ENCODE measurements around the gene MXRA5. TPM values are rescaled to one million over a fixed set of nuclear protein-coding genes. Genes with fewer than 3 reads are reported as not detected.

Gene MXRA5
- total RNA-seq (10 to 100 TPM in 1 of 2 donors, 1 to 10 TPM in 1; 2.3 to 13.5 TPM), polyA plus RNA-seq (under 1 TPM in 1 of 2 donors, not detected in 1; 0.05 TPM)
- long read RNA-seq, donor 1, partial matches to known transcripts = 1 of 4 reads
- long read RNA-seq, donor 1, other reads (novel, unspliced or antisense) = 3 of 4 reads
- long read RNA-seq, donor 2, partial matches to known transcripts = 5 of 12 reads
- long read RNA-seq, donor 2, other reads (novel, unspliced or antisense) = 7 of 12 reads

- H3K9me3 ChIP-seq (ENCODE audit: control insufficient read depth, low read length) = no peaks in the 10 kb centered on the region
- DNase-seq = peak; percentile 48 to 75
- peak within 1 kb of the TSS; percentile 10 to 45 for H3K4me3 ChIP-seq (ENCODE audit: low read length in 2 of 2)
- intact Hi-C loops (cut with DNase I) = no loop called here
- H3K27me3 ChIP-seq (ENCODE audit: control insufficient read depth in 1 of 2, insufficient read depth in 2 of 2, low read length in 1 of 2) = no peaks in the 10 kb centered on the region
- H3K4me1 ChIP-seq (ENCODE audit: control insufficient read depth in 1 of 2, insufficient read depth in 2 of 2, low read length in 2 of 2) = no peaks in the 10 kb centered on the region
- no peaks in the 10 kb centered on the region for H3K36me3 ChIP-seq (ENCODE audit: control insufficient read depth in 1 of 2, insufficient read depth in 2 of 2, low read length in 1 of 2)
- H3K27ac ChIP-seq (ENCODE audit: low read depth in 1 of 2, low read length in 2 of 2) = no peak within 1 kb of the TSS
- ATAC-seq (ENCODE audit: low FRiP score) = peak; percentile 9
- WGBS, 2 donors = 2 to 3% methylated on average over 62 to 70 of the region's 70 CpGs
Observed at GRCh38 chrX:3346501-3347259, at the start of gene MXRA5. Gene MXRA5 (minus strand): TSS chrX:3346652. CDS start chrX:3343833, 2,819 bp downstream.

- no peaks in the 10 kb centered on the region for H3K9me3 ChIP-seq (ENCODE audit: control insufficient read depth, low read length)
- ATAC-seq (ENCODE audit: low FRiP score) = no peak
- H3K4me3 ChIP-seq (ENCODE audit: low read length in 2 of 2) = no peak overlapping the region
- no peak for DNase-seq
- H3K4me1 ChIP-seq (ENCODE audit: control insufficient read depth in 1 of 2, insufficient read depth in 2 of 2, low read length in 2 of 2) = no peaks in the 10 kb centered on the region
- intact Hi-C loops (cut with DNase I) = no loop called here
- no peaks in the 10 kb centered on the region for H3K36me3 ChIP-seq (ENCODE audit: control insufficient read depth in 1 of 2, insufficient read depth in 2 of 2, low read length in 1 of 2)
- H3K27me3 ChIP-seq (ENCODE audit: control insufficient read depth in 1 of 2, insufficient read depth in 2 of 2, low read length in 1 of 2) = no peaks in the 10 kb centered on the region
- WGBS, 2 donors = 6 to 24% methylated on average over 7 of the region's 7 CpGs
- no peak overlapping the region for H3K27ac ChIP-seq (ENCODE audit: low read depth in 1 of 2, low read length in 2 of 2)
Observed at GRCh38 chrX:3393581-3394111, 47.2 kb upstream of the MXRA5 start.

- ATAC-seq (ENCODE audit: low FRiP score) (no peak), DNase-seq (no peak)
- Histone ChIP-seq H3K36me3 (ENCODE audit: control insufficient read depth in 1 of 2, insufficient read depth in 2 of 2, low read length in 1 of 2) (no peaks in the 10 kb centered on the region), H3K4me1 (ENCODE audit: control insufficient read depth in 1 of 2, insufficient read depth in 2 of 2, low read length in 2 of 2) (no peaks in the 10 kb centered on the region), H3K27ac (ENCODE audit: low read depth in 1 of 2, low read length in 2 of 2) (no peak overlapping the region), H3K4me3 (ENCODE audit: low read length in 2 of 2) (no peak overlapping the region), H3K27me3 (ENCODE audit: control insufficient read depth in 1 of 2, insufficient read depth in 2 of 2, low read length in 1 of 2) (no peaks in the 10 kb centered on the region), H3K9me3 (ENCODE audit: control insufficient read depth, low read length) (no peaks in the 10 kb centered on the region)
- 6 to 16% methylated on average over 1 of the region's 1 CpG for WGBS, 2 donors
- intact Hi-C loops (cut with DNase I) = no loop called here
Observed at GRCh38 chrX:3393178-3393577, 46.7 kb upstream of the MXRA5 start.

- no peak for DNase-seq
- no peak overlapping the region for H3K27ac ChIP-seq (ENCODE audit: low read depth in 1 of 2, low read length in 2 of 2)
- intact Hi-C loops (cut with DNase I) = no loop called here
- H3K4me3 ChIP-seq (ENCODE audit: low read length in 2 of 2) = no peak overlapping the region
- no peaks in the 10 kb centered on the region for H3K36me3 ChIP-seq (ENCODE audit: control insufficient read depth in 1 of 2, insufficient read depth in 2 of 2, low read length in 1 of 2)
- 34 to 51% methylated on average over 2 of the region's 2 CpGs for WGBS, 2 donors
- H3K4me1 ChIP-seq (ENCODE audit: control insufficient read depth in 1 of 2, insufficient read depth in 2 of 2, low read length in 2 of 2) = no peaks in the 10 kb centered on the region
- no peak for ATAC-seq (ENCODE audit: low FRiP score)
- H3K27me3 ChIP-seq (ENCODE audit: control insufficient read depth in 1 of 2, insufficient read depth in 2 of 2, low read length in 1 of 2) = no peaks in the 10 kb centered on the region
- no peaks in the 10 kb centered on the region for H3K9me3 ChIP-seq (ENCODE audit: control insufficient read depth, low read length)
Observed at GRCh38 chrX:3388457-3388856, 42.0 kb upstream of the MXRA5 start.

- H3K27ac ChIP-seq (ENCODE audit: low read depth in 1 of 2, low read length in 2 of 2) = no peak overlapping the region
- ATAC-seq (ENCODE audit: low FRiP score) (no peak), DNase-seq (no peak)
- H3K36me3 ChIP-seq (ENCODE audit: control insufficient read depth in 1 of 2, insufficient read depth in 2 of 2, low read length in 1 of 2) = no peaks in the 10 kb centered on the region
- H3K27me3 ChIP-seq (ENCODE audit: control insufficient read depth in 1 of 2, insufficient read depth in 2 of 2, low read length in 1 of 2) = no peaks in the 10 kb centered on the region
- 33 to 43% methylated on average over 3 of the region's 3 CpGs for WGBS, 2 donors
- H3K9me3 ChIP-seq (ENCODE audit: control insufficient read depth, low read length) = no peaks in the 10 kb centered on the region
- intact Hi-C loops (cut with DNase I) = no loop called here
- no peak overlapping the region for H3K4me3 ChIP-seq (ENCODE audit: low read length in 2 of 2)
- H3K4me1 ChIP-seq (ENCODE audit: control insufficient read depth in 1 of 2, insufficient read depth in 2 of 2, low read length in 2 of 2) = no peaks in the 10 kb centered on the region
Observed at GRCh38 chrX:3384327-3384726, 37.9 kb upstream of the MXRA5 start.

- no peaks in the 10 kb centered on the region for H3K27me3 ChIP-seq (ENCODE audit: control insufficient read depth in 1 of 2, insufficient read depth in 2 of 2, low read length in 1 of 2)
- no peak overlapping the region for H3K27ac ChIP-seq (ENCODE audit: low read depth in 1 of 2, low read length in 2 of 2)
- no peaks in the 10 kb centered on the region for H3K4me1 ChIP-seq (ENCODE audit: control insufficient read depth in 1 of 2, insufficient read depth in 2 of 2, low read length in 2 of 2)
- no peak for DNase-seq
- no peak overlapping the region for H3K4me3 ChIP-seq (ENCODE audit: low read length in 2 of 2)
- 51 to 54% methylated on average over 3 of the region's 3 CpGs for WGBS, 2 donors
- intact Hi-C loops (cut with DNase I) = no loop called here
- no peaks in the 10 kb centered on the region for H3K36me3 ChIP-seq (ENCODE audit: control insufficient read depth in 1 of 2, insufficient read depth in 2 of 2, low read length in 1 of 2)
- ATAC-seq (ENCODE audit: low FRiP score) = no peak
- no peaks in the 10 kb centered on the region for H3K9me3 ChIP-seq (ENCODE audit: control insufficient read depth, low read length)
Observed at GRCh38 chrX:3380603-3381002, 34.2 kb upstream of the MXRA5 start.

- Histone ChIP-seq H3K27me3 (ENCODE audit: control insufficient read depth in 1 of 2, insufficient read depth in 2 of 2, low read length in 1 of 2) (no peaks in the 10 kb centered on the region), H3K4me1 (ENCODE audit: control insufficient read depth in 1 of 2, insufficient read depth in 2 of 2, low read length in 2 of 2) (no peaks in the 10 kb centered on the region), H3K27ac (ENCODE audit: low read depth in 1 of 2, low read length in 2 of 2) (no peak overlapping the region), H3K9me3 (ENCODE audit: control insufficient read depth, low read length) (no peaks in the 10 kb centered on the region), H3K4me3 (ENCODE audit: low read length in 2 of 2) (no peak overlapping the region), H3K36me3 (ENCODE audit: control insufficient read depth in 1 of 2, insufficient read depth in 2 of 2, low read length in 1 of 2) (no peaks in the 10 kb centered on the region)
- DNase-seq (no peak), ATAC-seq (ENCODE audit: low FRiP score) (no peak)
- intact Hi-C loops (cut with DNase I) = no loop called here
- 65 to 69% methylated on average over 4 of the region's 4 CpGs for WGBS, 2 donors
Observed at GRCh38 chrX:3379111-3379510, 32.7 kb upstream of the MXRA5 start.

GRCh38 chrX:3378156-3378555, 31.7 kb upstream of the MXRA5 start:
- H3K36me3 ChIP-seq (ENCODE audit: control insufficient read depth in 1 of 2, insufficient read depth in 2 of 2, low read length in 1 of 2) = no peaks in the 10 kb centered on the region
- intact Hi-C loops (cut with DNase I) = no loop called here
- no peak overlapping the region for H3K27ac ChIP-seq (ENCODE audit: low read depth in 1 of 2, low read length in 2 of 2)
- WGBS, 2 donors = 6% methylated on average over 4 of the region's 4 CpGs
- no peaks in the 10 kb centered on the region for H3K27me3 ChIP-seq (ENCODE audit: control insufficient read depth in 1 of 2, insufficient read depth in 2 of 2, low read length in 1 of 2)
- no peak for DNase-seq
- H3K4me3 ChIP-seq (ENCODE audit: low read length in 2 of 2) = no peak overlapping the region
- H3K4me1 ChIP-seq (ENCODE audit: control insufficient read depth in 1 of 2, insufficient read depth in 2 of 2, low read length in 2 of 2) = no peaks in the 10 kb centered on the region
- ATAC-seq (ENCODE audit: low FRiP score) = no peak
- no peaks in the 10 kb centered on the region for H3K9me3 ChIP-seq (ENCODE audit: control insufficient read depth, low read length)

GRCh38 chrX:3377560-3377959, 31.1 kb upstream of the MXRA5 start:
- 84 to 88% methylated on average over 13 of the region's 13 CpGs for WGBS, 2 donors
- no peaks in the 10 kb centered on the region for H3K36me3 ChIP-seq (ENCODE audit: control insufficient read depth in 1 of 2, insufficient read depth in 2 of 2, low read length in 1 of 2)
- H3K4me3 ChIP-seq (ENCODE audit: low read length in 2 of 2) = no peak overlapping the region
- no peak overlapping the region for H3K27ac ChIP-seq (ENCODE audit: low read depth in 1 of 2, low read length in 2 of 2)
- H3K4me1 ChIP-seq (ENCODE audit: control insufficient read depth in 1 of 2, insufficient read depth in 2 of 2, low read length in 2 of 2) = no peaks in the 10 kb centered on the region
- intact Hi-C loops (cut with DNase I) = no loop called here
- ATAC-seq (ENCODE audit: low FRiP score) (no peak), DNase-seq (no peak)
- H3K9me3 ChIP-seq (ENCODE audit: control insufficient read depth, low read length) = no peaks in the 10 kb centered on the region
- H3K27me3 ChIP-seq (ENCODE audit: control insufficient read depth in 1 of 2, insufficient read depth in 2 of 2, low read length in 1 of 2) = no peaks in the 10 kb centered on the region
